SW480 (cell line): ENCODE data around the gene PLEK2.
"Not testable (repeated sequence)": the region's sequence is repeated elsewhere in the genome, so short reads cannot be mapped to it uniquely, and the experiment has no call there.

ENCODE experiments used
- DNase-seq: peaks from one replicate; pipeline ENCODE4 v3.0.0-alpha.2; 2016; ENCODE audit warnings: low spot score

PLEK2 gene

DNA sequence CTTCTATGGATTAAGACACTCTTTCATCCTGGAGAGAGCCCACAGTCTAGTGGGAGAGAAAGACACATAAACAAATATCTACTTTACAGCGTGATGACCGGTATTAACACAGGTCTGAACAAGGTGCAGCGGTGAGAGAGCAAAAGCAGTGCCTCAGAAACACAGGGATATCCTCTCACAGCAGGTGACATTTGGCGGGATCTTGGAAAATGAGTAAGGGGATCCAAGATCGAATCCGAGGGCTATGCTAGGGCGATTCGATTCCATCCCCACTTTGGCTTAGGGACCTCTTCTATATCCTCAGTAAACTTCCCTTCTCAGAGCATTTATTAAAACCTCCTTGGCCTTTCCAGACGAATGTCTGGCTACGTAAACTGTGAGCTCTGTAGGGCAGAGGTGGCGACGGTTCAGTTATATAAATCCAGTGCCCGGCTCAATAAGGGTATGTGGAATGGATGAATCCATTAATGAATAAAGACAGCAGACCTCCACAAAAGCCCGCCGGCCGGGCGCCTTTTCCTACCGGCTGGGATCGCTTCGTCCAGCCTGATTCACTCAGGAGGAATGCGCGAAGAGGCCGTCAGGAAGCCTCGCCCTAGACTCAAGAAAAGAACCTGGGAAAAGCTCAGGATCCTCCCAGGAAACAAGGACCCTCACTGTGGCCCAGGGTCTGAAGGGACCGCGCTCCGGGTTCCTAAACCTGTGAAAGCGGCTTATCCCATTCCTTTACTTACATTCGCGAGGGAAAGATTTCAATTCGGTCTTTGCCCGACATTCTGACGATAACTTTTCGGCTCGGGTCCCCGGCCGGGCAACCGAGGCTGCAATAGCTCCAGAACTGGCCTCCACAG, 52.8 kb downstream of the PLEK2 start:
- DNase-seq, result peak; percentile 55

- DNase-seq, result no peak
Measured at GRCh38 chr14:67357969-67358354, 54.0 kb downstream of the PLEK2 start.

- DNase-seq, result no peak
Measured at GRCh38 chr14:67357186-67357968, 54.6 kb downstream of the PLEK2 start.

- no peak for DNase-seq
Measured at GRCh38 chr14:67352055-67352454, 59.9 kb downstream of the PLEK2 start.

DNA sequence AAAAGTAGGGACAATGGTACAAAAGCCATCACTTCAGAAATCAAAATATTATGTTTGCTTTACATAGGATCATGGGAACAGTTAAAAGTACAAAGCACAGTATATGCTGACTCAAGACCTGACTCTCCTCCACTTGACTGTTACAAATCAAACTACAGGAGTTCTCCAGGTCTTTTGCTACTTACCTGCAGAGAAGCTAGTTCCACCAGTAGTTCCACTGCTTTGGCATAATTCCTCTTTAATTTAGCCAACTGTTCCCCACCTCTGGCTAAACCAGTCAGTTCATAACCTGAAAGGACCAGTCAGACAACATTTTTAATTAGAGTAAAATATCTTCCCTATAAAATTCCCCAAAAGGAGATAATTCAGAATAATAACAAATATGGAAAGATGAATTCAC, 66.4 kb downstream of the PLEK2 start:
- no peak for DNase-seq

DNA sequence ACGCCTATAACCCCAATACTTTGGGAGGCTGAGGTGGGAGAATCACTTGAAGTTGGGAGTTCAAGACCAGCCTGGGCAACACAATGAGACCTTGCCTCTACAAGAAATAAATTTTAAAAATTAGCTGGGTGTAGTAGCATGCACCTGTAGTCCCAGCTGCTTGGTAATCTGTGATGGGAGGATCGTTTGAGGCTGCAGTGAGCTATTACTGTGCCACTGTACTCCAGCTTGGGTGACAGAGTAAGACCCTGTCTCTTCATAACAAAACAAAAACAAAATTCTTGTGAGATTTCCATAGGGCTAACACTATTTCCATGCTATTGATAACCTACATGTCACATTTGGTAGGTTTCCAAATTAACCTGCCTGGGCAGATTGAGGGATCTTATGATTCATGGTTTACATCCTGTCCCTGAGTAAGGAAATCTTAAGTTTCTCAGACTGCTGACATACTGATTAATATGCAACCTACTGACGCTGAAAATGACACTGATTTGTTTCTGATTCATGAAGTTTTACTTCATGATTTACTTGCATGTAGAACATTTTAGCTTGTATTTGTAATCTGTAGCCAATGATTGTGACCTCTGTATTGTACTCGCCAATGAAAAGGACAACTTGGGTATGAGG, 68.2 kb downstream of the PLEK2 start:
- DNase-seq, result no peak

DNA sequence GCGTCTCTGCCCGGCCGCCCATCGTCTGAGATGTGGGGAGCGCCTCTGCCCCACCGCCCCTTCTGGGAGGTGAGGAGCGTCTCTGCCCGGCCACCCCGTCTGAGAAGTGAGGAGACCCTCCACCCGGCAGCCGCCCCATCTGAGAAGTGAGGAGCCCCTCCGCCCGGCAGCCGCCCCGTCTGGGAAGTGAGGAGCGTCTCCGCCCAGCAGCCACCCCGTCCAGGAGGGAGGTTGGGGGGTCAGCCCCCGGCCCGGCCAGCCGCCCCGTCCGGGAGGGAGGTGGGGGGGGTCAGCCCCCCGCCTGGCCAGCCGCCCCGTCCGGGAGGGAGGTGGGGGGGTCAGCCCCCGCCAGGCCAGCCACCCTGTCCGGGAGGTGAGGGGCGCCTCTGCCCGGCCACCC, 70.7 kb downstream of the PLEK2 start:
- DNase-seq, result not testable (repeated sequence)
